Bronchial epithelial cell (primary cell): ENCODE results near the gene OR51L1. TPM values are rescaled to one million over a fixed set of nuclear protein-coding genes. Genes with fewer than 3 reads are reported as not detected.

Experiments
- DNase-seq: peaks from one replicate; pipeline ENCODE4 v3.0.0-alpha.2; 2010; ENCODE audit warnings: low read depth
- FAIRE-seq: peaks from 2 replicates; lab custom pipeline; 2011; peaks lifted over from hg19 to GRCh38; lab: Jason Lieb, UNC
- H3K27me3 ChIP-seq: 2 replicates; pipeline ENCODE4 v1.5.1; 2011; ENCODE audit warnings: low read length; ENCODE audit not compliant: control insufficient read depth, insufficient read depth
- H3K36me3 ChIP-seq: 2 replicates; pipeline ENCODE4 v1.5.1; 2011; ENCODE audit warnings: low read length; ENCODE audit not compliant: control insufficient read depth, insufficient read depth
- H3K4me3 ChIP-seq: 2 replicates; pipeline ENCODE4 v1.5.1; 2011; ENCODE audit warnings: mild to moderate bottlenecking, low read depth, low read length, control low read depth
- CTCF ChIP-seq: IDR thresholded peaks from 2 replicates; pipeline ENCODE4 v1.5.1; 2011; ENCODE audit warnings: mild to moderate bottlenecking, moderate library complexity, low read length, control low read depth, inconsistent platforms; ENCODE audit not compliant: insufficient read depth, severe bottlenecking
- total RNA-seq: library from RNA; depleted of rRNA; stranded (reverse); fragments of >200 nt; gene quantifications from 2 replicates; pipeline ENCODE4 v1.2.1, GENCODE V29; 2014

The OR51L1 gene
- total RNA-seq, 1 donor from 2014 or later, result not detected

DNA sequence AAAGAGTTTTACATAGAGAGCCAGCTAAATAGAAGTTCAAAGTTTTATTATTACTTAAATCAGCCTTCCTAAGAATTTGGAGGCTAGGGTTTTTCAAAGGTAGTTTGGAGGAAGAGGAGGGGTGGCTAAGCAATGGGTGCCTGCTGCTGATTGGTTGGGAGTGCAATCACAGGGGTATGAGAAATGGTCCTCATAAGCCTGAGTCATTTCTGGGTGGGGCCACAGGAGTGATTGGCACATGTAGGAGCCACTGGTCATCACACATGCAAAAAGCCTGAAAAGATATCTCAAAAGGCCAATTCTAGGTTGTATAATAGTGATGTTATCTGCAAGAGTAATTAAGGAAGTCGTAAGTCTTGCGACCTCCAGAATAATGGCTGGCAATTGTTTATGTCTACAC, 12.9 kb downstream of the OR51L1 start:
- Histone ChIP-seq H3K27me3 (no peaks in the 10 kb centered on the region), H3K4me3 (no peak overlapping the region), H3K36me3 (no peaks in the 10 kb centered on the region)
- TF ChIP-seq CTCF, result no peak
- no peak for FAIRE-seq
- peak; percentile 5 for DNase-seq

- FAIRE-seq (no peak), DNase-seq (no peak)
- Histone ChIP-seq H3K36me3 (no peaks in the 10 kb centered on the region), H3K27me3 (no peaks in the 10 kb centered on the region), H3K4me3 (no peak overlapping the region)
- TF ChIP-seq CTCF, result no peak
These were observed 16.6 kb downstream of the OR51L1 start for GRCh38 chr11:5011254-5011653.

GRCh38 chr11:5013012-5013411, 18.4 kb downstream of the OR51L1 start:
- Histone ChIP-seq H3K27me3 (no peaks in the 10 kb centered on the region), H3K4me3 (no peak overlapping the region), H3K36me3 (no peaks in the 10 kb centered on the region)
- FAIRE-seq (no peak), DNase-seq (no peak)
- TF ChIP-seq CTCF, result no peak

- FAIRE-seq (no peak), DNase-seq (no peak)
- H3K27me3 ChIP-seq, result no peaks in the 10 kb centered on the region
- no peaks in the 10 kb centered on the region for H3K36me3 ChIP-seq
- TF ChIP-seq CTCF, result no peak
- H3K4me3 ChIP-seq, result no peak overlapping the region
These were observed 27.3 kb downstream of the OR51L1 start for GRCh38 chr11:5021996-5022395.

DNA sequence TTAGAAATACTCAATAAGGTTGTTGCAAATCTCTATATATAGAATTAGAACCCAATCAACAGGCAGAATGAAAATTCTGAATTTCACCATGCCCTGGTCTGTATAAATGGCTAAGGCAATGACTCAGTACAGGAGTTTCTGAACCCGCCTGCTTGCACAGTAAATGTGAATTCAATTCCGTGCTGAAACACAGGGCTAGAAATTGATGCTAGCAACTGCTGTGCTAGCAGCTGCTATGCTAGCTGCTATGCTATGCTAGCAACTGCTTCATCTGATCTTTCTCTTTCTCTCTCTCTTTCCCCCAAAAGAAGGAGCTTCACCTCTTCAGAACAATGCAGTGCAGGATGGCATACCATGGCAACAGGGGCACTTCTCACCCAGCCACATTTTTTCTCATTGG, 42.0 kb downstream of the OR51L1 start:
- no peak for TF ChIP-seq CTCF
- FAIRE-seq, result no peak
- Histone ChIP-seq H3K4me3 (no peak overlapping the region), H3K27me3 (no peaks in the 10 kb centered on the region), H3K36me3 (no peaks in the 10 kb centered on the region)
- no peak for DNase-seq

GRCh38 chr11:5037926-5038325, 43.3 kb downstream of the OR51L1 start:
- DNase-seq (no peak), FAIRE-seq (no peak)
- no peaks in the 10 kb centered on the region for H3K27me3 ChIP-seq
- H3K4me3 ChIP-seq, result no peak overlapping the region
- H3K36me3 ChIP-seq, result no peaks in the 10 kb centered on the region
- TF ChIP-seq CTCF, result no peak
